ENCODE data around the gene EIF5AL1. TPM values are rescaled to one million over a fixed set of nuclear protein-coding genes. Genes with fewer than 3 reads are reported as not detected.
"Not testable (repeated sequence)": the region's sequence is repeated elsewhere in the genome, so short reads cannot be mapped to it uniquely, and the experiment has no call there.

EIF5AL1 gene
- total and polyA plus RNA-seq, 2 experiments from 2014 or later, result 0.65 to 6.1 TPM

DNA sequence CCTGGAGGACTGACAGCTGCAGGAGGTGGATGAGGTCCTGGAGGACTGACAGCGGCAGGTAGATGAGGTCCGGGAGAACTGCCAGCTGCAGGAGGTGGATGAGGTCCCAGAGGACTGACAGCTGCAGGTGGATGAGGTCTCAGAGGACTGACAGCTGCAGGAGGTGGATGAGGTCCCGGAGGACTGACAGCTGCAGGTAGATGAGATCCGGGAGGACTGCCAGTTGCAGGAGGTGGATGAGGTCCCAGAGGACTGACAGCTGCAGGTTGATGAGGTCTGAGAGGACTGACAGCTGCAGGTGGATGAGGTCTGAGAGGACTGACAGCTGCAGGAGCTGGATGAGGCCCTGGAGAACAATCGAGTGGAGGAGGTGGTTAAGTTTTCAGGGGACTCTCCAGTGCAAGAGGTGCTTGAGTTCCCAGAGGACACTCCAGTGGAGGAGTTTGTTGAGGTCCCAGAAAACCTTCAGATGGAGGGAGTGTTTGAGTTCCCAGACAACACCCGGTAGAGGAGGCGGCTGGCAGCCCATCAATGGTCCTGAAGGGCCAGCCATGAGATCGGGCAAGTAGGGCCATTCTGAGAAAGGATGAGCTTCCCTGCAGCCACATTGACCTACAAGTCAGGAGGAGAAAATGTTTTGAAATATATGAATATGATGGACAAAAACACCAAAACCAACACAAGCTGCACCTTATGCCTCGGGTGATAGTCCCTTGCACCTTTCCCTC is 4.7 kb upstream of the EIF5AL1 start:
- TF ChIP-seq EZH2phosphoT487 (IDR thresholded peaks at IDR 0.05; ENCODE audit: insufficient read depth, low read depth) (no peak), EZH2 (IDR thresholded peaks at IDR 0.05; ENCODE audit: insufficient read depth, poor library complexity, severe bottlenecking) (no peak)
- H4K20me1 ChIP-seq (ENCODE audit: insufficient read depth), result no peaks in the 10 kb centered on the region
- no peak overlapping the region for H3K4me2 ChIP-seq (ENCODE audit: unreplicated experiment)
- in situ Hi-C loops (cut with MboI), result no loop called here
- H3F3A ChIP-seq (ENCODE audit: insufficient read depth), result no peaks in the 10 kb centered on the region
- H3K36me3 ChIP-seq (ENCODE audit: low read depth), result no peaks in the 10 kb centered on the region
- no peaks in the 10 kb centered on the region for H3K4me1 ChIP-seq (ENCODE audit: insufficient read depth)
- H3K9me2 ChIP-seq (ENCODE audit: insufficient read depth), result no peaks in the 10 kb centered on the region
- WGBS, 2 experiments (ENCODE audit: low coverage in 1 of 2, low lambda C conversion rate in 2 of 2, missing lambda C conversion rate in 2 of 2), result 73 to 75% methylated on average over 7 to 9 of the region's 9 CpGs
- no peak overlapping the region for H2AFZ ChIP-seq
- H3K4me3 ChIP-seq, result no peak overlapping the region
- no peak for DNase-seq
- peaks cover 4% of the 10 kb centered on the region; the same call in 1 of the 2 replicates for H3K27me3 ChIP-seq (replicated peaks; ENCODE audit: insufficient read depth)
- no peaks in the 10 kb centered on the region for H3K9me3 ChIP-seq (ENCODE audit: low read depth)
- no peak overlapping the region for H3K9ac ChIP-seq
- no peak overlapping the region for H3K27ac ChIP-seq
- H3K79me2 ChIP-seq (ENCODE audit: insufficient read depth), result no peaks in the 10 kb centered on the region

DNA sequence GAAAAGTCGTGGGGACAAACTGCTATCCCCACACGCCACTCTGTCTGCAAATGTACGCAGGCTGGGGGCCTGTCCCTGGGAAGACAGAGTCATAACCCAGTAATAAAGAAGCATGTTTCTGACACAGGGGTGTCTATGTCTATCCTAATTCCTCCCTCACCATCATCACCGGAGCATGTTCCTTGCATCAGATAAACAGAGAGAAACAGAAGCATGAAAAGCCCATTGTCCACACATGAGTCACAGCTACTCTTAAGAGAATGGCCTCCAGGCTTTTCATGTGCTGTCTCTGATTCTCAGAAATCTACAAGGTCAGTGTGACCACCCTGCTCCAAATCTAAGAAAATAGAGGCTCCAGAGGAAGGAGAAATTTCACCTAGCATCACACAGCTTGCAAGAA is 4.1 kb upstream of the EIF5AL1 start:
- in situ Hi-C loops (cut with MboI); H2AFZ ChIP-seq; H3K27me3 ChIP-seq (replicated peaks; ENCODE audit: insufficient read depth); H3K9ac ChIP-seq; H3F3A ChIP-seq (ENCODE audit: insufficient read depth); H3K9me3 ChIP-seq (ENCODE audit: low read depth); H3K27ac ChIP-seq; H3K36me3 ChIP-seq (ENCODE audit: low read depth); H3K79me2 ChIP-seq (ENCODE audit: insufficient read depth); H3K4me3 ChIP-seq; H4K20me1 ChIP-seq (ENCODE audit: insufficient read depth); DNase-seq; H3K9me2 ChIP-seq (ENCODE audit: insufficient read depth); H3K4me1 ChIP-seq (ENCODE audit: insufficient read depth); H3K4me2 ChIP-seq (ENCODE audit: unreplicated experiment): not testable (repeated sequence)
- 66 to 84% methylated on average over 3 to 4 of the region's 4 CpGs for WGBS, 2 experiments (ENCODE audit: low coverage in 1 of 2, low lambda C conversion rate in 2 of 2, missing lambda C conversion rate in 2 of 2)

DNA sequence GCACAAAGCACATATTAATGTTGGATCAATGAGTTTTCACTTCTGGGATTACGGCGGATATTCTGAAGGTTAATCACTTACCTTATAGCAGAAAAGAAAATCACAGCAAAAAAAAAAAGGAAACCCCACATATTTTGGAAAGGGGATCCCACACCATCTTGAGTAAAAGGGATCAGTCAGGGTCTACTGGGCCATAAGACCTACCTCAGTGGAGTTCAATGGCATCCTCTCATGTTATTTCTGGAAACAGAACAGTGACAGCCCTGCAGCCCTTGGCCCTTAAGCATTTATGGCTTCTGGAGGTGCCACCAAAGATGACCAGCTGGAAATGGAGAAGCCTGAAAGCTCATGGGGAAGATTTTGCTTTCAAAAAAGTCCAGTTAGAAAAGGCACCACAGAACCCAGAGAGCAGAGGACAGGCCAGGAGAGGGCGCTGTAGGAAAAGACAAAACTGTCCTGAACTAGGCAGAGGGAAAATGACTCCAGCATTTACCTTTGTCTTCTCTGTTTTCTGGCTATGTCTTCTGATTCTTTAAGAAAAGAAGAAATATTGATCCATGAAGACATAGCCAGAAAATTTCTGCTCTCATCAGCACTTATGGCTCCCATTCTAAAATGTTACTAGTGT is 2.9 kb upstream of the EIF5AL1 start:
- H3K9ac ChIP-seq; H4K20me1 ChIP-seq (ENCODE audit: insufficient read depth); H3K4me1 ChIP-seq (ENCODE audit: insufficient read depth); H3K36me3 ChIP-seq (ENCODE audit: low read depth); H3F3A ChIP-seq (ENCODE audit: insufficient read depth); H3K79me2 ChIP-seq (ENCODE audit: insufficient read depth); H3K4me2 ChIP-seq (ENCODE audit: unreplicated experiment); H3K27ac ChIP-seq; H2AFZ ChIP-seq; H3K27me3 ChIP-seq (replicated peaks; ENCODE audit: insufficient read depth); H3K9me3 ChIP-seq (ENCODE audit: low read depth); in situ Hi-C loops (cut with MboI); DNase-seq; H3K9me2 ChIP-seq (ENCODE audit: insufficient read depth); H3K4me3 ChIP-seq: not testable (repeated sequence)
- 96 to 100% methylated on average over 2 of the region's 3 CpGs for WGBS, 2 experiments (ENCODE audit: low coverage in 1 of 2, low lambda C conversion rate in 2 of 2, missing lambda C conversion rate in 2 of 2)

DNA sequence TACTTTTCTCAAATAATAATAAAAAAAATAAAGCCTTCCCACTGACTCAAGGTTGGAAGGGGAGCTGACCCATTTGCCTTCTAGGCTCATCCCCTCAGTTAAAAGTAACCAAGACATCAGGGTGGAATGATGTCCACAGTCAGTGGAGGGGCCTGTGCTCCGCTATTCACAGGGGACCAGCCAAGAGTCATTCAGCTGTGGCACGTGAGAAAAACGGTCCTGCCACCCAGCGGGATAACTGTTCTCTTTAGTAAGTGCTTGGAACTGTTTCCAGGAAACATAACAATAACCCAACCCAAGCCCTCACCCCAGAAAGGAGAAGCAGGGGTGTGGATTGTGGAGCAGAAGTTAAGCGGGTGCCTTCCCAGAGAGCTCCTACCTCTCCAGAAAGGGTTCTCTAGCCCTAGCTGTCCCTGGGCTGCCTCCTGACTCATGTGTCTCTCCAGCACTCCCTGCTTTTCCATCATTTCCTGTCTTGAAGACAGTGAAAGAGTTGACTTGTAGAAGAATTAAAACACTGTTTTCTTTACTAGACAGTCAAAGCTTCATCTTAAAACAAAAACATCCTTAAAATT is 2.3 kb upstream of the EIF5AL1 start:
- H4K20me1 ChIP-seq (ENCODE audit: insufficient read depth); H3K27ac ChIP-seq; H3F3A ChIP-seq (ENCODE audit: insufficient read depth); H3K79me2 ChIP-seq (ENCODE audit: insufficient read depth); DNase-seq; H3K9me3 ChIP-seq (ENCODE audit: low read depth); H3K36me3 ChIP-seq (ENCODE audit: low read depth); H3K9me2 ChIP-seq (ENCODE audit: insufficient read depth); H3K4me3 ChIP-seq; H3K9ac ChIP-seq; H2AFZ ChIP-seq; H3K27me3 ChIP-seq (replicated peaks; ENCODE audit: insufficient read depth); H3K4me1 ChIP-seq (ENCODE audit: insufficient read depth); H3K4me2 ChIP-seq (ENCODE audit: unreplicated experiment); in situ Hi-C loops (cut with MboI): not testable (repeated sequence)
- WGBS, 2 experiments (ENCODE audit: low coverage in 1 of 2, low lambda C conversion rate in 2 of 2, missing lambda C conversion rate in 2 of 2), result 75 to 78% methylated on average over 3 to 4 of the region's 5 CpGs

DNA sequence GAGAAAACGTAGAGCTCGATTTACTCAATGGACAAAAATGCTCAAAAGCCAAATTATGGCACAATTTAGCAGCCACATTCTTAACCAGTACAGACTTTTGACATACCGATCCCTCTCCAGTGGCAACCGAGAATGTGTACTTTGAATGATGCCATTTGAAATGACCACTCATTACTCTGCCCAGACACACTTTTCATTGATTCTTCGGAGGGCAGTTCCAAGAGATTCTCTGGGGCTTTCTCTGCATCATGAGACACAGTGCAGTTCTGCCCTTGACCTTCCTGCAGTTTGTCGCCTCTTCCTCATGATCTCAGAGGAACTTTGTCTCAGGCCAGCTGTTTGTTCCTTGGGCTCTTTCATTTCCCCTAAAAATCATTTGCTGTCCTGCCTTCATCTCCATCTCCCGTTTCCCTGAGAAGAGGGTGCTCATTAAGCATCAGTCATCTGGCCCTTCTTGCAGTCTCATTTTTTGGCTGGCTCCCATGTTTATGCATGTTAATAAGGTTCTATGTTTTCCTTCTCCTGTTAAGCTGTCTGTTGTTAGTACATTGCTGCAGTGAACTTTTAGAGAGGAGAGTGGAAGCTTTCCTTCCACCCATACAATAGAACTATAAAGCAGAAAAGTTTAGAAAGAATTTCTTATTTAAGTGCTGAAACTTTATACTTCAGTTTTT is 4.3 kb downstream of the EIF5AL1 start:
- H2AFZ ChIP-seq; in situ Hi-C loops (cut with MboI): not testable (repeated sequence)

DNA sequence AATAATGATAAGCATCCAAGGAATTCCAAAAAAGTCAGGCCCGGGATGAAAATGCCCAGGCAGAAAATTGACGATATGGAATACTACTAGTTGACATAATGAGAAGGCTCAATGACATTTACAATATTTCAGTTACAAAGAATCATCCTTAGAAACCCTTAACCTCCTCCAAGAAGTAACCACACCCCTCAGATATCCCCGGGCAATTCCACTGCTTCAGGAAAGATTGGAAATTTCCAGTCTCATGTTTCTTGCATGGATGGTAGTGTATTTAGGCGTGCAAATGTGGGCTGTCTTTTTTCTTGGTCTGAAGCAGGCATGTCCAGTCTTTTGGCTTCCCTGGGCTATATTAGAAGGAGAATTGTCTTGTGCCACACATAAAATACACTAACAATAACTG is 5.2 kb downstream of the EIF5AL1 start:
- H3K79me2 ChIP-seq (ENCODE audit: insufficient read depth); DNase-seq; H3F3A ChIP-seq (ENCODE audit: insufficient read depth); H2AFZ ChIP-seq; H3K4me3 ChIP-seq; H3K9me3 ChIP-seq (ENCODE audit: low read depth); H4K20me1 ChIP-seq (ENCODE audit: insufficient read depth); H3K36me3 ChIP-seq (ENCODE audit: low read depth); H3K4me1 ChIP-seq (ENCODE audit: insufficient read depth); H3K27ac ChIP-seq; H3K9ac ChIP-seq; H3K4me2 ChIP-seq (ENCODE audit: unreplicated experiment); H3K27me3 ChIP-seq (replicated peaks; ENCODE audit: insufficient read depth); H3K9me2 ChIP-seq (ENCODE audit: insufficient read depth); in situ Hi-C loops (cut with MboI): not testable (repeated sequence)
- WGBS, 2 experiments (ENCODE audit: low coverage in 1 of 2, low lambda C conversion rate in 2 of 2, missing lambda C conversion rate in 2 of 2), result 48 to 60% methylated on average over 3 to 4 of the region's 4 CpGs

More for the DNA sequence above, 4.3 kb downstream of the EIF5AL1 start:
- H3K27ac ChIP-seq; H4K20me1 ChIP-seq (ENCODE audit: insufficient read depth); H3K36me3 ChIP-seq (ENCODE audit: low read depth); H3K27me3 ChIP-seq (replicated peaks; ENCODE audit: insufficient read depth); H3K4me3 ChIP-seq; DNase-seq; H3K9me2 ChIP-seq (ENCODE audit: insufficient read depth); H3K79me2 ChIP-seq (ENCODE audit: insufficient read depth); H3F3A ChIP-seq (ENCODE audit: insufficient read depth); H3K9me3 ChIP-seq (ENCODE audit: low read depth); H3K4me2 ChIP-seq (ENCODE audit: unreplicated experiment); H3K9ac ChIP-seq; H3K4me1 ChIP-seq (ENCODE audit: insufficient read depth): not testable (repeated sequence)
- WGBS, 2 experiments (ENCODE audit: low coverage in 1 of 2, low lambda C conversion rate in 2 of 2, missing lambda C conversion rate in 2 of 2), result 65 to 66% methylated on average over 6 to 7 of the region's 7 CpGs

DNA sequence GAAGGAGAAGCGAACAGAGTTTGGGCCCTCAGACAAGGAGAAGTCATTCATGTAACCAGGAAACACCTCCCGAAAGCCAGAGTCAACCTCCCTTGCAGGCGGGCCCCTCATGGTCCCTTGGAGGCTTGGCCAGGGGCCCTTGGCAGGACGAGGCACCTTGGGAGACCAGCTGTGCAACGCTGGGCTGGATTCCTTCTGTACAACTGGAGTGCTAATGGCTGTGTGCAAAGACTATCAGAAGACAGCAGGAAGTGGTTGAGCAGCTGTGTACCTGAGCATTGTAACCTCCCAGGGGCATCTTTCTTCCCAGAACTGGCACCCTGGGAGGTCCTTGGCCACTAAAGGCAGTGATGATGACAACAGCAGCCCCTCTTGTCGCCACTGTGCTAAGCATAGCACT is 9.4 kb downstream of the EIF5AL1 start:
- WGBS, 2 experiments (ENCODE audit: low coverage in 1 of 2, low lambda C conversion rate in 2 of 2, missing lambda C conversion rate in 2 of 2), result 67 to 71% methylated on average over 5 to 6 of the region's 6 CpGs
- H3K27me3 ChIP-seq (replicated peaks; ENCODE audit: insufficient read depth); H3K27ac ChIP-seq; H3K36me3 ChIP-seq (ENCODE audit: low read depth); H3K9ac ChIP-seq; H3F3A ChIP-seq (ENCODE audit: insufficient read depth); H3K9me3 ChIP-seq (ENCODE audit: low read depth); H2AFZ ChIP-seq; H4K20me1 ChIP-seq (ENCODE audit: insufficient read depth); DNase-seq; in situ Hi-C loops (cut with MboI); H3K4me2 ChIP-seq (ENCODE audit: unreplicated experiment); H3K4me3 ChIP-seq; H3K4me1 ChIP-seq (ENCODE audit: insufficient read depth); H3K9me2 ChIP-seq (ENCODE audit: insufficient read depth); H3K79me2 ChIP-seq (ENCODE audit: insufficient read depth): not testable (repeated sequence)
